HG02884 (cell line): Measurements from ENCODE around the gene PDIA2.

Experiments
- ATAC-seq: cut with Tn5 transposase; IDR thresholded peaks from one replicate; pipeline ENCODE4 v1.9.1; 2021; ENCODE audit warnings: mild to moderate bottlenecking, moderate library complexity; ENCODE audit not compliant: unreplicated experiment

PDIA2 gene

GRCh38 chr16:280005-280460 lies 2.9 kb upstream of the PDIA2 start:
- ATAC-seq, result no peak

- ATAC-seq, result no peak
Measured at GRCh38 chr16:280552-280951, 2.4 kb upstream of the PDIA2 start, which contains the start of gene ARHGDIG. ARHGDIG (plus strand) TSS chr16:280591; CDS start chr16:280681, 90 bp downstream.

- ATAC-seq, result no peak
Measured at GRCh38 chr16:280991-281659, 1.8 kb upstream of the PDIA2 start.

- no peak for ATAC-seq
Measured at GRCh38 chr16:281660-282255, 1.2 kb upstream of the PDIA2 start.

GRCh38 chr16:282491-282890 lies 473 bp upstream of the PDIA2 start:
- no peak for ATAC-seq

GRCh38 chr16:284204-285120 lies 1.5 kb downstream of the PDIA2 start:
- ATAC-seq, result no peak

- no peak for ATAC-seq
Measured at GRCh38 chr16:285146-286055, 2.4 kb downstream of the PDIA2 start.

- no peak for ATAC-seq
Measured at GRCh38 chr16:286491-287297, 3.7 kb downstream of the PDIA2 start.

GRCh38 chr16:287298-287811 lies 4.4 kb downstream of the PDIA2 start:
- no peak for ATAC-seq

- no peak for ATAC-seq
Measured at GRCh38 chr16:287981-288920, 5.3 kb downstream of the PDIA2 start.

- no peak for ATAC-seq
Measured at GRCh38 chr16:289395-289997, 6.5 kb downstream of the PDIA2 start.

- no peak for ATAC-seq
Measured at GRCh38 chr16:290015-290680, 7.2 kb downstream of the PDIA2 start.

- ATAC-seq, result no peak
Measured at GRCh38 chr16:290681-291405, 7.9 kb downstream of the PDIA2 start.

- ATAC-seq, result no peak
Measured at GRCh38 chr16:291539-291938, 8.6 kb downstream of the PDIA2 start.

GRCh38 chr16:293043-293775 lies 10.2 kb downstream of the PDIA2 start:
- no peak for ATAC-seq

GRCh38 chr16:296276-296675 lies 13.3 kb downstream of the PDIA2 start:
- ATAC-seq, result no peak
